Skin epidermis (tissue), 12 donors: ENCODE measurements around the gene SLC25A29.
"Not testable (repeated sequence)": the region's sequence is repeated elsewhere in the genome, so short reads cannot be mapped to it uniquely, and the experiment has no call there.

Experiments
- H3K27ac ChIP-seq, 21 experiments: fragments of 200-600 bp; sonication (generic) in 11 of 21; one replicate each; pipeline ENCODE4 v1.5.0; 2020; ENCODE audit warnings: mild to moderate bottlenecking in 3 of 21, inconsistent platforms in 2 of 21, moderate library complexity in 2 of 21
- H3K4me3 ChIP-seq, 7 experiments: fragments of 200-600 bp; sonication (generic) in 2 of 7; one replicate each; pipeline ENCODE4 v1.5.0; 2020; ENCODE audit warnings: inconsistent platforms in 2 of 7, mild to moderate bottlenecking in 2 of 7, moderate library complexity in 1 of 7

Gene SLC25A29

GRCh38 chr14:100306101-100306997 is at the start of gene SLC25A29:
TSS of gene SLC25A29 (minus strand) at chr14:100306444. CDS start at chr14:100306232, 212 bp downstream.
- H3K27ac ChIP-seq, result peak within 1 kb of the TSS; percentile 24 to 93 (median 80)
- peak within 1 kb of the TSS; percentile 52 to 98 (median 73) for H3K4me3 ChIP-seq

- H3K27ac ChIP-seq, result peak overlapping the region in 1 of 21 experiments; percentile 46
- no peak overlapping the region for H3K4me3 ChIP-seq
Measured at GRCh38 chr14:100350986-100351385, 44.7 kb upstream of the SLC25A29 start.

GRCh38 chr14:100350276-100350926 is 44.2 kb upstream of the SLC25A29 start:
- no peak overlapping the region for H3K4me3 ChIP-seq
- peak overlapping the region in 2 of 21 experiments; percentile 3 to 46 for H3K27ac ChIP-seq

GRCh38 chr14:100348784-100349685 is 42.8 kb upstream of the SLC25A29 start:
- Histone ChIP-seq H3K27ac (no peak overlapping the region), H3K4me3 (no peak overlapping the region)

GRCh38 chr14:100348253-100348729 is 42.0 kb upstream of the SLC25A29 start:
- no peak overlapping the region for H3K27ac ChIP-seq
- H3K4me3 ChIP-seq, result no peak overlapping the region

- Histone ChIP-seq H3K27ac (no peak overlapping the region), H3K4me3 (no peak overlapping the region)
Measured at GRCh38 chr14:100346306-100347091, 40.3 kb upstream of the SLC25A29 start.

- no peak overlapping the region for H3K4me3 ChIP-seq
- no peak overlapping the region for H3K27ac ChIP-seq
Measured at GRCh38 chr14:100345711-100346110, 39.5 kb upstream of the SLC25A29 start.

GRCh38 chr14:100344657-100345056 is 38.4 kb upstream of the SLC25A29 start:
- H3K4me3 ChIP-seq, H3K27ac ChIP-seq: not testable (repeated sequence)

- H3K27ac ChIP-seq, result peak overlapping the region in 7 of 21 experiments; percentile 6 to 80 (median 65)
- not testable (repeated sequence) for H3K4me3 ChIP-seq
Measured at GRCh38 chr14:100342826-100343225, 36.6 kb upstream of the SLC25A29 start.

GRCh38 chr14:100342195-100342594 is 36.0 kb upstream of the SLC25A29 start:
- H3K4me3 ChIP-seq, result no peak overlapping the region
- H3K27ac ChIP-seq, result peak overlapping the region in 20 of 21 experiments; percentile 6 to 81 (median 70)

- Histone ChIP-seq H3K27ac (peak overlapping the region; percentile 33 to 81 (median 73)), H3K4me3 (no peak overlapping the region)
Measured at GRCh38 chr14:100341301-100342031, 35.2 kb upstream of the SLC25A29 start.

- peak overlapping the region in 18 of 21 experiments; percentile 39 to 81 (median 74) for H3K27ac ChIP-seq
- no peak overlapping the region for H3K4me3 ChIP-seq
Measured at GRCh38 chr14:100340423-100340813, 34.2 kb upstream of the SLC25A29 start.

GRCh38 chr14:100339766-100340422 is 33.6 kb upstream of the SLC25A29 start:
- no peak overlapping the region for H3K4me3 ChIP-seq
- H3K27ac ChIP-seq, result peak overlapping the region in 16 of 21 experiments; percentile 16 to 81 (median 74)

- H3K4me3 ChIP-seq, result no peak overlapping the region
- no peak overlapping the region for H3K27ac ChIP-seq
Measured at GRCh38 chr14:100336618-100337530, 30.6 kb upstream of the SLC25A29 start.

GRCh38 chr14:100334904-100335303 is 28.7 kb upstream of the SLC25A29 start:
- no peak overlapping the region for H3K4me3 ChIP-seq
- H3K27ac ChIP-seq, result no peak overlapping the region

GRCh38 chr14:100333827-100334226 is 27.6 kb upstream of the SLC25A29 start:
- Histone ChIP-seq H3K4me3 (no peak overlapping the region), H3K27ac (no peak overlapping the region)

- H3K27ac ChIP-seq, result no peak overlapping the region
- H3K4me3 ChIP-seq, result no peak overlapping the region
Measured at GRCh38 chr14:100333311-100333710, 27.1 kb upstream of the SLC25A29 start.
